NCI-H2227 treated with DMSO at 0.1 percent for 48 hours (cell line): ENCODE results near the gene LMAN2.

ENCODE experiments used
- DNase-seq: peaks from one replicate; lab custom pipeline; 2025; lab: John Stamatoyannopoulos, UW

Gene LMAN2

GRCh38 chr5:177351392-177352329 is at the start of gene LMAN2:
LMAN2 (minus strand) TSS chr5:177351668; CDS start chr5:177351647, 21 bp downstream.
- DNase-seq = peak; percentile 89

- DNase-seq = no peak
Measured at GRCh38 chr5:177399997-177400868, 48.8 kb upstream of the LMAN2 start, which contains the start of gene PFN3. PFN3 (minus strand) TSS chr5:177400661; CDS start chr5:177400576, 85 bp downstream.

- DNase-seq = no peak
Measured at GRCh38 chr5:177397875-177398390, 46.5 kb upstream of the LMAN2 start.

GRCh38 chr5:177396807-177397206 is 45.3 kb upstream of the LMAN2 start:
- DNase-seq = no peak

GRCh38 chr5:177396078-177396477 is 44.6 kb upstream of the LMAN2 start:
- no peak for DNase-seq

- DNase-seq = no peak
Measured at GRCh38 chr5:177393990-177394389, 42.5 kb upstream of the LMAN2 start.

GRCh38 chr5:177393206-177393765 is 41.8 kb upstream of the LMAN2 start:
- DNase-seq = no peak

- DNase-seq = no peak
Measured at GRCh38 chr5:177392765-177393164, 41.3 kb upstream of the LMAN2 start.

GRCh38 chr5:177390363-177391300 is 39.2 kb upstream of the LMAN2 start:
- DNase-seq = peak; percentile 71

- no peak for DNase-seq
Measured at GRCh38 chr5:177389241-177390169, 38.0 kb upstream of the LMAN2 start.

GRCh38 chr5:177388521-177389052 is 37.1 kb upstream of the LMAN2 start:
- DNase-seq = no peak

GRCh38 chr5:177387405-177387804 is 35.9 kb upstream of the LMAN2 start:
- no peak for DNase-seq

GRCh38 chr5:177386542-177386941 is 35.1 kb upstream of the LMAN2 start:
- no peak for DNase-seq

- DNase-seq = no peak
Measured at GRCh38 chr5:177385720-177386119, 34.3 kb upstream of the LMAN2 start.

GRCh38 chr5:177384134-177384533 is 32.7 kb upstream of the LMAN2 start, which contains the start of gene SLC34A1:
SLC34A1 (plus strand) TSS chr5:177384434; CDS start chr5:177385742, 1,308 bp downstream.
- DNase-seq = no peak

GRCh38 chr5:177383181-177383580 is 31.7 kb upstream of the LMAN2 start:
- no peak for DNase-seq

GRCh38 chr5:177382423-177383029 is 31.1 kb upstream of the LMAN2 start:
- DNase-seq = no peak

GRCh38 chr5:177380805-177381126 is 29.3 kb upstream of the LMAN2 start:
- DNase-seq = no peak
